Right lobe of liver (tissue), 6 donors: ENCODE data around the gene SH3BP4. TPM values are rescaled to one million over a fixed set of nuclear protein-coding genes. Genes with fewer than 3 reads are reported as not detected.

Experiments used
- ATAC-seq, 4 donors: fragments of 200-7000 bp; cut with Tn5 transposase; one replicate each; pipeline ENCODE4 v1.9.1; 2020; ENCODE audit warnings: mild to moderate bottlenecking in 4 of 4, moderate library complexity in 4 of 4
- DNase-seq, 3 donors: peaks; one replicate each; pipeline ENCODE4 v3.0.0-alpha.2; 2020
- H3K27ac ChIP-seq, 3 donors: fragments of 200-600 bp; one replicate each; pipeline ENCODE4 v1.8.0; 2022
- H3K27me3 ChIP-seq, 2 donors: fragments of 200-600 bp; one replicate each; pipeline ENCODE4 v1.8.0; 2022
- H3K36me3 ChIP-seq, 4 donors: fragments of 200-600 bp; sonication (generic) in 1 of 4; one replicate each; pipeline versions ENCODE4 v1.5.1 to v1.8.0; 2017 to 2022; ENCODE audit warnings: control low read depth in 1 of 4
- H3K4me1 ChIP-seq, 4 donors: fragments of 200-600 bp; sonication (generic) in 1 of 4; one replicate each; pipeline versions ENCODE4 v1.5.1 to v1.8.0; 2017 to 2022; ENCODE audit warnings: control low read depth in 1 of 4
- H3K4me3 ChIP-seq, 3 donors: fragments of 200-600 bp; one replicate each; pipeline ENCODE4 v1.8.0; 2022
- H3K9me3 ChIP-seq, 4 donors: fragments of 200-600 bp; sonication (generic) in 1 of 4; one replicate each; pipeline versions ENCODE4 v1.5.1 to v1.8.0; 2017 to 2022; ENCODE audit warnings: control low read depth in 1 of 4
- POLR2A ChIP-seq: fragments of 450-650 bp; IDR thresholded peaks from one replicate; pipeline ENCODE4 v1.6.1; 2017; ENCODE audit warnings: antibody characterized with exemption, mild to moderate bottlenecking
- WGBS: methylation state at CpG from one replicate; pipeline ENCODE4 v1.1.6; 2018; ENCODE audit warnings: low coverage, low lambda C conversion rate; ENCODE audit not compliant: insufficient coverage; ENCODE audit errors: missing lambda C conversion rate; 5-methylcytosine and 5-hydroxymethylcytosine counted together
- intact Hi-C, 2 donors: fragments of 100-400 bp; cut with DNase I; formaldehyde crosslinking; loops; one replicate each; pipeline versions ENCODE4 v1.11.2 to v1.14.1; 2022
- total RNA-seq, 6 experiments: library from RNA; depleted of rRNA in 2 of 6; stranded (reverse); fragments of >200 nt in 2 of 6; fragmentation: NEBNext Ultra II Directional in 3 of 6; extraction: Animal tissue kit (Norgen Biotek cat#: 25700) in 3 of 6; gene quantifications; one replicate each; pipeline versions ENCODE4 v1.1.0 to v1.2.4, GENCODE V29; 2016 to 2023
- TF ChIP-seq, protein P1 (sequence below), 4 donors: fragments of 200-600 bp in 3 of 4; fragments of 450-650 bp in 1 of 4; IDR thresholded peaks; one replicate each; pipeline versions ENCODE4 v1.5.1 to v1.8.0; 2016 to 2022; ENCODE audit warnings: antibody characterized with exemption in 4 of 4, mild to moderate bottlenecking in 2 of 4
- donor health status: DM: no; HTN: yes; CAD: no.
- donor health status: DM: no; HTN: no; CAD: no.
- donor health status: DM: no; HTN: no; CAD: no.
- donor health status: DM: no; HTN: yes; CAD: no.
- donor health status: DM: no; HTN: yes; CAD: no.

SH3BP4 gene
- total RNA-seq, 6 experiments from 2014 or later = 18.8 to 30.4 (median 26.3) TPM

DNA sequence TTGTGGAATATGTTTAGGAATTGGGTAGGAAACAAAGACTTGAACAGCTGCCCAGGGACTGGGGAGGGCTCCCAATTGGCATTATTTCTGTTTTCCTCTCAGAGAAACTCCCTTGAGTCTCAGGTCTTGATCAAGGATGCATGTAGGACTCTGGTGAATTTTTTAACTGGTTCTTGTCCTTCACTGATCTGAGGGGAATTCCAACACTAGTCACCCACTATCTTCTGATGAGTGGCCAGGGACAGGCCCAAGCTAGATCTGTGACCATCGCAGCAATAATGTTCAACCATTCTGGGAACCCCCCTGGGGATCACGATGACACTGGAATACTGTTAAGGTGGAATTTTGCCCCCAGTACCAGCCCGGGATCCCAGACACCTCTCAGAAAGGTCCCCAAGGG lies 132.0 kb downstream of the SH3BP4 start:
- 37% methylated on average over 2 of the region's 3 CpGs for WGBS

GRCh38 chr2:235084424-235084823 lies 132.6 kb downstream of the SH3BP4 start:
- H3K27me3 ChIP-seq = no peaks in the 10 kb centered on the region
- no peak for DNase-seq
- H3K36me3 ChIP-seq = no peaks in the 10 kb centered on the region
- no peaks in the 10 kb centered on the region for H3K9me3 ChIP-seq
- H3K27ac ChIP-seq = no peak overlapping the region
- intact Hi-C loops = no loop called here
- ATAC-seq = no peak
- H3K4me1 ChIP-seq = no peaks in the 10 kb centered on the region
- no peak overlapping the region for H3K4me3 ChIP-seq
- 91% methylated on average over 5 of the region's 5 CpGs for WGBS
- TF ChIP-seq, protein P1, sequence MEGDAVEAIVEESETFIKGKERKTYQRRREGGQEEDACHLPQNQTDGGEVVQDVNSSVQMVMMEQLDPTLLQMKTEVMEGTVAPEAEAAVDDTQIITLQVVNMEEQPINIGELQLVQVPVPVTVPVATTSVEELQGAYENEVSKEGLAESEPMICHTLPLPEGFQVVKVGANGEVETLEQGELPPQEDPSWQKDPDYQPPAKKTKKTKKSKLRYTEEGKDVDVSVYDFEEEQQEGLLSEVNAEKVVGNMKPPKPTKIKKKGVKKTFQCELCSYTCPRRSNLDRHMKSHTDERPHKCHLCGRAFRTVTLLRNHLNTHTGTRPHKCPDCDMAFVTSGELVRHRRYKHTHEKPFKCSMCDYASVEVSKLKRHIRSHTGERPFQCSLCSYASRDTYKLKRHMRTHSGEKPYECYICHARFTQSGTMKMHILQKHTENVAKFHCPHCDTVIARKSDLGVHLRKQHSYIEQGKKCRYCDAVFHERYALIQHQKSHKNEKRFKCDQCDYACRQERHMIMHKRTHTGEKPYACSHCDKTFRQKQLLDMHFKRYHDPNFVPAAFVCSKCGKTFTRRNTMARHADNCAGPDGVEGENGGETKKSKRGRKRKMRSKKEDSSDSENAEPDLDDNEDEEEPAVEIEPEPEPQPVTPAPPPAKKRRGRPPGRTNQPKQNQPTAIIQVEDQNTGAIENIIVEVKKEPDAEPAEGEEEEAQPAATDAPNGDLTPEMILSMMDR (IDR thresholded peaks at IDR 0.05) = no peak
- TF ChIP-seq POLR2A = no peak

More for the DNA sequence above, 132.0 kb downstream of the SH3BP4 start:
- Histone ChIP-seq H3K9me3 (no peaks in the 10 kb centered on the region), H3K36me3 (no peaks in the 10 kb centered on the region), H3K27ac (no peak overlapping the region), H3K4me1 (no peaks in the 10 kb centered on the region), H3K27me3 (no peaks in the 10 kb centered on the region), H3K4me3 (no peak overlapping the region)
- DNase-seq = no peak
- ATAC-seq = no peak
- intact Hi-C loops = no loop called here
- TF ChIP-seq, protein P1 (IDR thresholded peaks at IDR 0.05) = no peak
- TF ChIP-seq POLR2A = no peak

DNA sequence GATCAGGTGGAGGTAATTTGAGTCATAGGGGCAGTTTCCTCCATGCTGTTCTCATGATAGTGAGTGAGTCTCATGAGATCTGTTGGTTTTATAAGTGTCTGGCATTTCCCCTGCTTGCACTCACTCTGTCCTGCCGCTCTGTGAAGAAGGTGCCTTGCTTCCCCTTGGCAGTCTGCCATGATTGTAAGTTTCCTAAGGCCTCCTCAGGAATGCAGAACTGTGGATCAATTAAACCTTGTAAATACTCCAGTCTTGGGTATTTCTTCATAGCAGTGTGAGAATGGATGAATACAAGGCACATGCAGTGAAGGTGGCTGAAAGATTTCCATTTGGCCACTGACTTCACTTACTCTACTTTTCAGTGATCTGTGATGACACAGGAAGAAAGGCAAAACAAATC lies 133.7 kb downstream of the SH3BP4 start:
- intact Hi-C loops = no loop called here
- no peak for TF ChIP-seq POLR2A
- TF ChIP-seq, protein P1 (IDR thresholded peaks at IDR 0.05) = no peak
- no peak for ATAC-seq
- no peaks in the 10 kb centered on the region for H3K9me3 ChIP-seq
- no peak overlapping the region for H3K27ac ChIP-seq
- DNase-seq = no peak
- H3K4me1 ChIP-seq = no peaks in the 10 kb centered on the region
- 71% methylated on average over 1 of the region's 1 CpG for WGBS
- H3K4me3 ChIP-seq = no peak overlapping the region
- H3K27me3 ChIP-seq = no peaks in the 10 kb centered on the region
- no peaks in the 10 kb centered on the region for H3K36me3 ChIP-seq

- 71% methylated on average over 9 of the region's 15 CpGs for WGBS
- no peak overlapping the region for H3K27ac ChIP-seq
- intact Hi-C loops = no loop called here
- no peaks in the 10 kb centered on the region for H3K36me3 ChIP-seq
- TF ChIP-seq, protein P1 (IDR thresholded peaks at IDR 0.05) = no peak
- TF ChIP-seq POLR2A = no peak
- ATAC-seq = no peak
- DNase-seq = no peak
- no peaks in the 10 kb centered on the region for H3K27me3 ChIP-seq
- H3K4me1 ChIP-seq = no peaks in the 10 kb centered on the region
- no peaks in the 10 kb centered on the region for H3K9me3 ChIP-seq
- H3K4me3 ChIP-seq = no peak overlapping the region
Measured at GRCh38 chr2:235086481-235087184, 134.8 kb downstream of the SH3BP4 start.
